ENCODE data around the gene MDFI. TPM values are rescaled to one million over a fixed set of nuclear protein-coding genes. Genes with fewer than 3 reads are reported as not detected.

Gene MDFI
- total and polyA plus RNA-seq, 8 donors = 25.9 to 139 (median 108) TPM

DNA sequence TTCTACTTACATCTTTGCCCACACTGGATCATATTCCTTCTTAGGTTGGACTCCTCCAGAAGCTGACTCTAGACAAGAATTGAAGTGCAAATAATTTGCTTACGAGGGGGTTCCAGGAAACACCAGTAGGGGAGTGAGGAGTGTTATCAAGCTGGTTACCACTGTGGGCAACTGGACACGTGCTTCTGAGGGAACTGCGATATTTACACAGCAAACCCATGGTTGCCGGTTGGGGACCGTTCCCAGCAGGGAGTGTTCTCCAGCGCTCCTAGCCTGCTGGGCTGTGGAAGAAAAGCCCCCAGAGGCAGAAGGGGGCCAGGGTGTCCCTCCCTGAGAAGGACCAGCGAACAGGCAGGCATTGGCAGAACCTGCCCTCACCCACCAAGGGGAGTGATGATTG, 21.7 kb downstream of the MDFI start:
- intact Hi-C loops (cut with DNase I) = no loop called here
- no peak for ATAC-seq

DNA sequence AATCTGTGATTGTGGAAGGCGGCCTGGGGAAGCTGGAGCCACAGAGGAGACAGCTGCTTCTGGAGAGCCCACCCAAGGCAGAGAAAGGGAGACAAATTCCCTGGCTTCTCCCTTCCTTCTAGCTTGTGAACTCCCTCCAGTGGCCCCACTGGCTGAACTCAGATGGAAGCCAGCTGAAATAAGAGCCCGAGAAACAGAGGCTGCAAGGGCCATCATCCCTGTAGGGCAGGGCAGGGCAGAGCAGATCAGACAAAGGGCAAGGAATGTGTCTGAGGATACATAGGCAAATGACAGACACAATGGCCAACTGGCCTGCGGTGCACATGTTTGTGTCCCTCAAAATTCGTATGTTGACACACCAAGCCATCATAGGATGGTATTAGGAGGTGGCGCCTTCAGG, 25.3 kb downstream of the MDFI start:
- intact Hi-C loops (cut with DNase I) = no loop called here

More for the DNA sequence above, 21.7 kb downstream of the MDFI start:
- Histone ChIP-seq H3K36me3 (no peaks in the 10 kb centered on the region), H3K4me3 (no peak overlapping the region), H3K4me1 (no peaks in the 10 kb centered on the region), H3K27ac (no peak overlapping the region), H3K27me3 (peaks cover 0 to 18% of the 10 kb centered on the region in 2 donors), H3K9me3 (no peaks in the 10 kb centered on the region)
- DNase-seq = no peak
- TF ChIP-seq, protein P1, sequence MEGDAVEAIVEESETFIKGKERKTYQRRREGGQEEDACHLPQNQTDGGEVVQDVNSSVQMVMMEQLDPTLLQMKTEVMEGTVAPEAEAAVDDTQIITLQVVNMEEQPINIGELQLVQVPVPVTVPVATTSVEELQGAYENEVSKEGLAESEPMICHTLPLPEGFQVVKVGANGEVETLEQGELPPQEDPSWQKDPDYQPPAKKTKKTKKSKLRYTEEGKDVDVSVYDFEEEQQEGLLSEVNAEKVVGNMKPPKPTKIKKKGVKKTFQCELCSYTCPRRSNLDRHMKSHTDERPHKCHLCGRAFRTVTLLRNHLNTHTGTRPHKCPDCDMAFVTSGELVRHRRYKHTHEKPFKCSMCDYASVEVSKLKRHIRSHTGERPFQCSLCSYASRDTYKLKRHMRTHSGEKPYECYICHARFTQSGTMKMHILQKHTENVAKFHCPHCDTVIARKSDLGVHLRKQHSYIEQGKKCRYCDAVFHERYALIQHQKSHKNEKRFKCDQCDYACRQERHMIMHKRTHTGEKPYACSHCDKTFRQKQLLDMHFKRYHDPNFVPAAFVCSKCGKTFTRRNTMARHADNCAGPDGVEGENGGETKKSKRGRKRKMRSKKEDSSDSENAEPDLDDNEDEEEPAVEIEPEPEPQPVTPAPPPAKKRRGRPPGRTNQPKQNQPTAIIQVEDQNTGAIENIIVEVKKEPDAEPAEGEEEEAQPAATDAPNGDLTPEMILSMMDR (IDR thresholded peaks at IDR 0.05) = no peak

DNA sequence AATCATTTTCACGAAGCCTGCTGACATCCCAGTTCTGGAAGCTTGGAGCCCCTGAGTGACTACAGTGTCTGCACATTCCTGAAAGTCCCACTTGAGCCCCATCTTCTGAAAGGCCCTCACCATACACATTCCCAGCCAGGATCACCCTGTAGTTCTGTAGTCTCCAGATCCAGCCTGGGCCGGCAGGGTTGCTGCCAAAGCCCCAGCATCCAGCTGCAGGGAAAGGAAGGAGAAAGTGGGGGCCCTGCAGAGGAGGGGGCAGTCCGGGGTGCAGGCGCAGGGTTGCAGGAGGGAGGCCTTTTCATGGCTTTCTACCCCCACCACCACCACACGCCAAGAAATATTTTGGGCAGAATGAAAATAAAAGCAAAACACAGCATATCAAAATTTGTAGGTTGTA, 26.0 kb downstream of the MDFI start:
- Histone ChIP-seq H3K4me3 (no peak overlapping the region), H3K9me3 (no peaks in the 10 kb centered on the region), H3K27ac (no peak overlapping the region), H3K36me3 (no peaks in the 10 kb centered on the region), H3K4me1 (no peaks in the 10 kb centered on the region), H3K27me3 (peaks cover 0 to 17% of the 10 kb centered on the region in 2 donors)
- ATAC-seq = no peak
- TF ChIP-seq, protein P1 (IDR thresholded peaks at IDR 0.05) = no peak
- intact Hi-C loops (cut with DNase I) = no loop called here
- DNase-seq = peak in 1 of 4 donors; percentile 12

More for the DNA sequence above, 25.3 kb downstream of the MDFI start:
- Histone ChIP-seq H3K27ac (no peak overlapping the region), H3K4me1 (no peaks in the 10 kb centered on the region), H3K9me3 (no peaks in the 10 kb centered on the region), H3K27me3 (peaks cover 0 to 18% of the 10 kb centered on the region in 2 donors), H3K4me3 (no peak overlapping the region), H3K36me3 (no peaks in the 10 kb centered on the region)
- TF ChIP-seq, protein P1 (IDR thresholded peaks at IDR 0.05) = no peak
- DNase-seq = peak in 1 of 4 donors; percentile 18
- ATAC-seq = no peak

DNA sequence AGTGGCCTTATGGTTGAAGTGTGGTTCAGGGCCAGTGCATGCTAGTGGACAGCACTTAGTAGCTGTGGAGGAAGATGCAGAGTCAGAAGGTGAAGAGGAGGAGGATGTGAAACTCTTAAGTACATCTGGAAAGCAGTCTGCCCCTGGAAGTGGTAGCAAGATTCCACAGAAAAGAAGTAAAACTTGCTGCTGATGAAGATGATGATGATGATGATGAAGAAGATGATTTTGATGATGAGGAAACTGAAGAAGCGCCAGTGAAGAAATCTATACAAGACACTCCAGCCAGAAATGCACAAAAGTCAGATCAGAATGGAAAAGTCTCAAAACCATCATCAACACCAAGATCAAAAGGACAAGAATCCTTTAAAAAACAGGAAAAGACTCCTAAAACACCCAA, 28.9 kb downstream of the MDFI start:
- DNase-seq (no peak), ATAC-seq (no peak)
- H3K27ac ChIP-seq = no peak overlapping the region
- H3K27me3 ChIP-seq = no peaks in the 10 kb centered on the region
- no peaks in the 10 kb centered on the region for H3K36me3 ChIP-seq
- intact Hi-C loops (cut with DNase I) = no loop called here
- no peaks in the 10 kb centered on the region for H3K4me1 ChIP-seq
- TF ChIP-seq, protein P1 (IDR thresholded peaks at IDR 0.05) = no peak
- no peaks in the 10 kb centered on the region for H3K9me3 ChIP-seq
- no peak overlapping the region for H3K4me3 ChIP-seq

DNA sequence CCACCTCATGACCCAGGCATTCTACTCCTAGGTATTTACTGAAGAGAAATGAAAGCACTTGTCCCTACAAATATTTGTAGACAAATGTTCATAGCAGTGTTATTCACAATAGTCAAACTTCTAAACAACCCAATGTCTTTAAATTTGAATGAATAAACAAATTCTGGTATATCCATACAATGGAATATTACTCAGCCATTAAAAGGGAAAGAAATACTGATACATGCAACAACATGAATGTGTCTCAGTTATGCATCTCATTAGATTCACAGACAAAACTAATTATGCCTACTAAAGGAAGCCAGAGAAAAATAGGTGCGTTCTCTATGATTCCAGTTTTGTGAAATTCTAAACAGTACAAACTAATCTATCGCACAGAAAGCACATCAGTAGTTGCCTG, 30.7 kb downstream of the MDFI start:
- ATAC-seq = no peak
- Histone ChIP-seq H3K4me3 (no peak overlapping the region), H3K9me3 (no peaks in the 10 kb centered on the region), H3K36me3 (no peaks in the 10 kb centered on the region), H3K27ac (no peak overlapping the region), H3K27me3 (no peaks in the 10 kb centered on the region), H3K4me1 (no peaks in the 10 kb centered on the region)
- TF ChIP-seq, protein P1 (IDR thresholded peaks at IDR 0.05) = no peak
- DNase-seq = no peak
- intact Hi-C loops (cut with DNase I) = no loop called here

All from left lung (tissue), 10 donors.